Measurements from ENCODE around the gene HYDIN.

HYDIN gene

DNA sequence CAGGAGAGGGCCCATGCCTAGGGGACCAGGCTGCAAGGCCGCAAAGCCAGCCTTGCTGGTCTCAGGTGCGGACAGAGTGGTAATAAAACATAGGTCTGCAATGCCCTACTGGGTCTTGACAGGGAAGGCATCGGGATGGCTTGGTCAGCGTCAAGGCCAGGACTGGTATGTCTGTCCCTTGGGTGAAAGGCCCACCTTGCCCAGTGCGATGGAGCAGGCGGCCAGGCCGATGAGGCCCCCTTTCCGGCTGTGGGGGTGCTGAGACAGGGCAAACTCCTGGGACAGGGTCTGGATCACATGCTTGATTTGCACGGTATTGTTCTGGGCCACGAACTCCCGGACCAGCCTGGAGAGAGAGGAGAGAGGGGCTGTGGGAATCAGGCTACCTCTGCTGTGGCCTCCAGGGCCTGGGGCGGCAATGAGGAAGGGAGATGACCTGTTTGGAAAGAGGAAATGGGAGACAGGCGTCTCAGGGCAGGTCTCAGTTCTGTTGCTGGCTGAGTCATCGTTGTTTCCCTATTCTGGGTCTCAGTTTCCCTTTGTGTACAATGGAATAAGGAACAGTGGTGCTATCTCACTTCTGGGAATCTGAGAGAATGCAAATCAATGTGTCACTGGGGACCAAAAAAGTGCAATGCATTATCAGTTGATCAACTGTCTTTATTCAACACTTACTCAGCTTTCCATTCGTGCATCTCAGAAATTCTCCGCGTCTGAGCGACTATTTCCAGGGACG lies 444.3 kb downstream of the HYDIN start:
- no peak for DNase-seq (ENCODE audit: low read depth)
- TF ChIP-seq, protein P1, sequence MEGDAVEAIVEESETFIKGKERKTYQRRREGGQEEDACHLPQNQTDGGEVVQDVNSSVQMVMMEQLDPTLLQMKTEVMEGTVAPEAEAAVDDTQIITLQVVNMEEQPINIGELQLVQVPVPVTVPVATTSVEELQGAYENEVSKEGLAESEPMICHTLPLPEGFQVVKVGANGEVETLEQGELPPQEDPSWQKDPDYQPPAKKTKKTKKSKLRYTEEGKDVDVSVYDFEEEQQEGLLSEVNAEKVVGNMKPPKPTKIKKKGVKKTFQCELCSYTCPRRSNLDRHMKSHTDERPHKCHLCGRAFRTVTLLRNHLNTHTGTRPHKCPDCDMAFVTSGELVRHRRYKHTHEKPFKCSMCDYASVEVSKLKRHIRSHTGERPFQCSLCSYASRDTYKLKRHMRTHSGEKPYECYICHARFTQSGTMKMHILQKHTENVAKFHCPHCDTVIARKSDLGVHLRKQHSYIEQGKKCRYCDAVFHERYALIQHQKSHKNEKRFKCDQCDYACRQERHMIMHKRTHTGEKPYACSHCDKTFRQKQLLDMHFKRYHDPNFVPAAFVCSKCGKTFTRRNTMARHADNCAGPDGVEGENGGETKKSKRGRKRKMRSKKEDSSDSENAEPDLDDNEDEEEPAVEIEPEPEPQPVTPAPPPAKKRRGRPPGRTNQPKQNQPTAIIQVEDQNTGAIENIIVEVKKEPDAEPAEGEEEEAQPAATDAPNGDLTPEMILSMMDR (conservative IDR thresholded peaks at IDR 0.05; ENCODE audit: low read depth, low read length): no peak
- no peak overlapping the region for H3K4me3 ChIP-seq (ENCODE audit: low read length)

DNA sequence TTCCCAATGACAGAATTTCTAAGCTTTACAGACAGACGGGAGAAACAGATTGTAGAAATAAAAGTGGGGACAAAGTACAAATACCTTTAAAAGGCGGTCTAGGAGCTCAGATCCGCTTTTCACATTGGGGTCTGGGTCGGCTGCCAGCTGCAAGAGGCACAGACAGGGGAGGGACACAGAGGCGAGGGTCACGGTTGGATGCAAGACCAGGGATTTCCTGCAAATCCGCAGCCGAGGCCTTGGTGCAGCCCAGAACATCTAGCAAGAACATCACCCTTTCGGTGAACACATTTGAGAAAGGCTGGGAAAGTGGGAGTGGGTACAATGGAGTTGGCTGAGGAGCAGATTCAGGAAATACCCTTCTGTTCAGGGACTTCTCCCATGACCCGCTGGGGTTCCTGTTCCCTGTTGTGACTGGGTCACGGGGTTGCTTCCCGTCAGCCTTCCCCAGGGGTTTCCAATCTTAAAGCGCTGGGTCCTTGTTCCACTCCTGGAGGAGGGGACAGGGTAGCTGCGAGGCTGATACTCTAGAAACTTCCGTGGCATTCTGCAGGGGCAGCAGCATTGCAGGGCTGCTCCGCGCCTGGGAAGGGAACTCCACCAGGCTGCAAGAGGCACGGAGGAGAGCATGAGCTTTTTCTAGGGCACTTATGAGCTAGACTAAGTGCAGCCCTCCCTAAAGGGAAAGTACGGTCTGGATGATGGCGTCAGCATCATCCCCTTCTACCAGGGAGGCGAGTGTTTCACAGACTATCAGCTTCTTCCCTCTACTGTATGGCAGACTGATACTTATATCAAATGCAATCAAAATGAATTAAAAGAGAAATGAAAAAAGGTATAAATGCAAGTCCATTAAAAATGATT lies 445.6 kb downstream of the HYDIN start:
- TF ChIP-seq, protein P1 (conservative IDR thresholded peaks at IDR 0.05; ENCODE audit: low read depth, low read length): no peak
- H3K4me3 ChIP-seq (ENCODE audit: low read length): no peak overlapping the region
- DNase-seq (ENCODE audit: low read depth): no peak

DNA sequence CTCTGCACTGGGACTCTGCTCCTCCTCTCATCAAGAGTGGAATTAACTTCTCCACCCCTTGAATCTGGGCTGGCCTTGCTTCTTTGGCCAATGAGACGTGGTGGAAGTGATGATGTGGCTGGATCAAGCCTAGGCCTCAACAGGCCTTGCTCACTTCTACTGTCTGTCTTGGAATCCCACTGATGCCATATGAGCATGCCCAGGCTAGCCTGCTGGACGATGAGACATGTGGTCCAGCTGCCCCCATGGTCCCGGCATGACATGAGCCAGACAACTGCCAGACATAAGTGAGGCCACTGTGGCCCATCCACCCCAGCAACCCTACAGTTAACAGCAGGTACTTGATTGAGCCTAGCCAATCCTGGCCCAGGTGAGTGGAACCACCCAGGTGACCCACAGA lies 448.3 kb downstream of the HYDIN start:
- no peak for DNase-seq (ENCODE audit: low read depth)
- no peak overlapping the region for H3K4me3 ChIP-seq (ENCODE audit: low read length)
- TF ChIP-seq, protein P1 (conservative IDR thresholded peaks at IDR 0.05; ENCODE audit: low read depth, low read length): no peak

DNA sequence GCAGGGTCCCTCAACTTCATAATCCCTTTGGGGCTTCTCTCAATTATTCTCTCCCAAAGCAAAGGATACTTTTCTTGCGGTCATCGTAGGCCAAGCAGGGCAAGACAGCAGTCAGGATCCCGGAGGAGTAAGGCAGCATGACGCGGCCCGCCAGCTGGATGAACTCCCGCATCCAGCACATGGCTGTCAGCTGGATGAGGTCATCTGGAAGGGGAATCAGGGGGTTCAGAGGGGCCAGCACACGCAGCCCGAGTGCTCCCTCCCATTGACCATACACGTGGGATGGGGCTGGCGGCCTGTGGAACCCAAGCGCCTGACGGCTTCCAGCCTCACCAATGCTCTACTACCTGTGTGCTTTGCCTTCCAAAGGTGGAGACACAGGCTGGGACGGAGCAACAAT lies 448.7 kb downstream of the HYDIN start:
- TF ChIP-seq, protein P1 (conservative IDR thresholded peaks at IDR 0.05; ENCODE audit: low read depth, low read length): no peak
- H3K4me3 ChIP-seq (ENCODE audit: low read length): no peak overlapping the region
- no peak for DNase-seq (ENCODE audit: low read depth)

DNA sequence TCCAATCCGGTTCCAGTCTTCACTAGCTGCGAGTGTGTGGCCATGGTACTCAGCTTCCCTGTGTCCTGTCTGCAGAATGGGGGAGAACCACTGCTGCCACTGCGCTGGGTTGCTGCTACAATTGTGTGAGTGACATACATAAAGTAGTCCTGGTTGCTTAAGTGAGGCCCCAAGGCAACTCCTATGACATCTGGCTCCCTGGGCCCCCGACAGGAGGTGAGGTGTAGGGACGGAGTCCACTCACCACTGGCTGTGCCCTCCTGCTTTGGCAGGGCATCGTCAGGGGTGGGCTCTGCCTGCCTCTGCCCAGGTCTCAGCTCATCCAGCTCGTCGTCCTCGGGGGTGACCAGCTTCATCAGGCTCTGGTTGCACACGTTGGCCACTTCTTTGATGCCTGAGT lies 450.0 kb downstream of the HYDIN start:
- DNase-seq (ENCODE audit: low read depth): no peak
- H3K4me3 ChIP-seq (ENCODE audit: low read length): no peak overlapping the region
- TF ChIP-seq, protein P1 (conservative IDR thresholded peaks at IDR 0.05; ENCODE audit: low read depth, low read length): no peak

DNA sequence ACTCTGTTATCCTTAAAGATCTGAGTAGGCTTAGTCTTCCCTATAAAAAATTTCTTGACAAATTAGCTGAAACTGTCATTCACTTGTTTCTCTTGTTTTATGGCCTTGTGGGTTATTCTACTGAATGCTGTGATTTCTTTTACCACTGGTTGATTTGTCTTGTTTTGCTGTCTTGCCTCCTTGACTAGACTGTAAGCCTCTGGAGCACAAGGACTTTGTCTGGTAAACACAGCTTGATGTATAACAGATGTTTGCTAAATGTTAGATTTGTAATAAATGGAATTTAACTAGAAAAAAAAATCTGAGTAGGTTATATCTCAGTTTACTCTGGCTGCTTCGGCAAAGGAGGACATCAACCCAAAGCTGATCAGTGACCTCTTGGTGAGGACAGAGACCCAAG lies 451.2 kb downstream of the HYDIN start:
- H3K4me3 ChIP-seq (ENCODE audit: low read length): no peak overlapping the region
- DNase-seq (ENCODE audit: low read depth): no peak
- TF ChIP-seq, protein P1 (conservative IDR thresholded peaks at IDR 0.05; ENCODE audit: low read depth, low read length): no peak

All from retinal pigment epithelial cell (primary cell).